T-helper 2 cell treated with Interferon-gamma antibody and Interleukin-4, amounts not matched to agents 5 μg/mL and 100 μg/mL, for 36 hours (primary cell): ENCODE results near the gene WNT4.

ENCODE experiments used
- DNase-seq: peaks from one replicate; pipeline ENCODE4 v3.0.0; 2021; ENCODE audit warnings: low spot score
- H3K27ac Mint-ChIP-seq: one replicate; pipeline ENCODE4 v1.8.0; 2021; ENCODE audit warnings: mild to moderate bottlenecking, mixed read lengths
- H3K27me3 Mint-ChIP-seq: one replicate; pipeline ENCODE4 v1.8.0; 2021; ENCODE audit warnings: low read depth, mixed read lengths
- H3K36me3 Mint-ChIP-seq: one replicate; pipeline ENCODE4 v1.8.0; 2021; ENCODE audit warnings: low read depth, mixed read lengths
- H3K4me1 Mint-ChIP-seq: one replicate; pipeline ENCODE4 v1.8.0; 2021; ENCODE audit warnings: low read depth, mixed read lengths
- H3K4me3 Mint-ChIP-seq: one replicate; pipeline ENCODE4 v1.8.0; 2022; ENCODE audit warnings: mild to moderate bottlenecking, moderate library complexity, mixed read lengths
- H3K9me3 Mint-ChIP-seq: one replicate; pipeline ENCODE4 v1.8.0; 2021; ENCODE audit warnings: mixed read lengths

The WNT4 gene

GRCh38 chr1:22131062-22131461 is 11.8 kb downstream of the WNT4 start:
- H3K9me3 Mint-ChIP-seq = no peaks in the 10 kb centered on the region
- H3K4me3 Mint-ChIP-seq = no peak overlapping the region
- H3K27ac Mint-ChIP-seq = no peak overlapping the region
- no peaks in the 10 kb centered on the region for H3K4me1 Mint-ChIP-seq
- DNase-seq = no peak
- no peaks in the 10 kb centered on the region for H3K27me3 Mint-ChIP-seq
- no peaks in the 10 kb centered on the region for H3K36me3 Mint-ChIP-seq

GRCh38 chr1:22129501-22130117 is 13.3 kb downstream of the WNT4 start:
- no peaks in the 10 kb centered on the region for H3K27me3 Mint-ChIP-seq
- H3K27ac Mint-ChIP-seq = no peak overlapping the region
- H3K4me1 Mint-ChIP-seq = no peaks in the 10 kb centered on the region
- no peak for DNase-seq
- no peaks in the 10 kb centered on the region for H3K9me3 Mint-ChIP-seq
- H3K36me3 Mint-ChIP-seq = no peaks in the 10 kb centered on the region
- H3K4me3 Mint-ChIP-seq = no peak overlapping the region

GRCh38 chr1:22128392-22128791 is 14.5 kb downstream of the WNT4 start:
- Mint-ChIP-seq H3K4me3 (no peak overlapping the region), H3K27me3 (no peaks in the 10 kb centered on the region)
- no peak for DNase-seq

GRCh38 chr1:22127731-22128130 is 15.2 kb downstream of the WNT4 start:
- DNase-seq = no peak
- Mint-ChIP-seq H3K4me1 (no peaks in the 10 kb centered on the region), H3K36me3 (no peaks in the 10 kb centered on the region), H3K4me3 (no peak overlapping the region), H3K27ac (no peak overlapping the region), H3K27me3 (no peaks in the 10 kb centered on the region), H3K9me3 (no peaks in the 10 kb centered on the region)

More at GRCh38 chr1:22128392-22128791, 14.5 kb downstream of the WNT4 start:
- Mint-ChIP-seq H3K36me3 (no peaks in the 10 kb centered on the region), H3K4me1 (no peaks in the 10 kb centered on the region), H3K27ac (no peak overlapping the region), H3K9me3 (no peaks in the 10 kb centered on the region)

- Mint-ChIP-seq H3K4me3 (no peak overlapping the region), H3K27ac (no peak overlapping the region), H3K36me3 (no peaks in the 10 kb centered on the region), H3K4me1 (no peaks in the 10 kb centered on the region), H3K27me3 (no peaks in the 10 kb centered on the region), H3K9me3 (no peaks in the 10 kb centered on the region)
- no peak for DNase-seq
Measured at GRCh38 chr1:22127248-22127647, 15.6 kb downstream of the WNT4 start.

GRCh38 chr1:22126531-22126930 is 16.4 kb downstream of the WNT4 start:
- Mint-ChIP-seq H3K27ac (no peak overlapping the region), H3K36me3 (no peaks in the 10 kb centered on the region)

GRCh38 chr1:22124592-22125229 is 18.2 kb downstream of the WNT4 start:
- no peaks in the 10 kb centered on the region for H3K9me3 Mint-ChIP-seq
- H3K36me3 Mint-ChIP-seq = peaks cover 3% of the 10 kb centered on the region
- no peak for DNase-seq
- no peaks in the 10 kb centered on the region for H3K4me1 Mint-ChIP-seq
- no peak overlapping the region for H3K4me3 Mint-ChIP-seq
- no peaks in the 10 kb centered on the region for H3K27me3 Mint-ChIP-seq
- no peak overlapping the region for H3K27ac Mint-ChIP-seq

More at GRCh38 chr1:22126531-22126930, 16.4 kb downstream of the WNT4 start:
- no peak overlapping the region for H3K4me3 Mint-ChIP-seq
- H3K27me3 Mint-ChIP-seq = no peaks in the 10 kb centered on the region
- DNase-seq = no peak
- no peaks in the 10 kb centered on the region for H3K9me3 Mint-ChIP-seq
- H3K4me1 Mint-ChIP-seq = no peaks in the 10 kb centered on the region

GRCh38 chr1:22123901-22124404 is 18.9 kb downstream of the WNT4 start:
- no peaks in the 10 kb centered on the region for H3K27me3 Mint-ChIP-seq
- DNase-seq = no peak
- H3K4me3 Mint-ChIP-seq = no peak overlapping the region
- H3K4me1 Mint-ChIP-seq = no peaks in the 10 kb centered on the region
- no peaks in the 10 kb centered on the region for H3K9me3 Mint-ChIP-seq
- peaks cover 6% of the 10 kb centered on the region for H3K36me3 Mint-ChIP-seq
- no peak overlapping the region for H3K27ac Mint-ChIP-seq

GRCh38 chr1:22123071-22123390 is 19.9 kb downstream of the WNT4 start:
- peaks cover 6% of the 10 kb centered on the region for H3K36me3 Mint-ChIP-seq
- H3K4me1 Mint-ChIP-seq = no peaks in the 10 kb centered on the region
- DNase-seq = no peak
- H3K27me3 Mint-ChIP-seq = no peaks in the 10 kb centered on the region
- H3K4me3 Mint-ChIP-seq = no peak overlapping the region
- no peak overlapping the region for H3K27ac Mint-ChIP-seq
- no peaks in the 10 kb centered on the region for H3K9me3 Mint-ChIP-seq

GRCh38 chr1:22122273-22123070 is 20.4 kb downstream of the WNT4 start:
- Mint-ChIP-seq H3K27ac (no peak overlapping the region), H3K9me3 (no peaks in the 10 kb centered on the region)
- no peak for DNase-seq

GRCh38 chr1:22121421-22121911 is 21.4 kb downstream of the WNT4 start:
- Mint-ChIP-seq H3K4me3 (no peak overlapping the region), H3K27ac (peak overlapping the region; percentile 15), H3K4me1 (no peaks in the 10 kb centered on the region), H3K9me3 (no peaks in the 10 kb centered on the region), H3K27me3 (no peaks in the 10 kb centered on the region), H3K36me3 (peaks cover 6% of the 10 kb centered on the region)
- no peak for DNase-seq

More at GRCh38 chr1:22122273-22123070, 20.4 kb downstream of the WNT4 start:
- Mint-ChIP-seq H3K36me3 (peaks cover 6% of the 10 kb centered on the region), H3K4me3 (no peak overlapping the region), H3K4me1 (no peaks in the 10 kb centered on the region), H3K27me3 (no peaks in the 10 kb centered on the region)

GRCh38 chr1:22120469-22120790 is 22.5 kb downstream of the WNT4 start:
- Mint-ChIP-seq H3K27me3 (no peaks in the 10 kb centered on the region), H3K36me3 (peaks cover 6% of the 10 kb centered on the region), H3K4me3 (no peak overlapping the region), H3K27ac (no peak overlapping the region), H3K4me1 (peaks cover 2% of the 10 kb centered on the region), H3K9me3 (no peaks in the 10 kb centered on the region)
- DNase-seq = no peak

GRCh38 chr1:22119626-22120468 is 23.1 kb downstream of the WNT4 start:
- Mint-ChIP-seq H3K27ac (no peak overlapping the region), H3K36me3 (peaks cover 9% of the 10 kb centered on the region), H3K9me3 (no peaks in the 10 kb centered on the region)

More at GRCh38 chr1:22119626-22120468, 23.1 kb downstream of the WNT4 start:
- DNase-seq = no peak
- H3K4me1 Mint-ChIP-seq = peaks cover 3% of the 10 kb centered on the region
- no peaks in the 10 kb centered on the region for H3K27me3 Mint-ChIP-seq
- no peak overlapping the region for H3K4me3 Mint-ChIP-seq
